HG03095 (cell line): ENCODE data around the gene PARP15.
A peak's percentile ranks its signal among the peaks of the same experiment; 100 is the strongest.
"Not testable (repeated sequence)": the region's sequence is repeated elsewhere in the genome, so short reads cannot be mapped to it uniquely, and the experiment has no call there.

Source experiments
- ATAC-seq: cut with Tn5 transposase; IDR thresholded peaks from one replicate; pipeline ENCODE4 v1.9.1; 2021; ENCODE audit warnings: moderate library complexity; ENCODE audit not compliant: unreplicated experiment

PARP15 gene

GRCh38 chr3:122662505-122662904 is 85.1 kb downstream of the PARP15 start:
- ATAC-seq: no peak

- ATAC-seq: no peak
These were observed 87.9 kb downstream of the PARP15 start for GRCh38 chr3:122665226-122665786.

GRCh38 chr3:122665881-122666280 is 88.4 kb downstream of the PARP15 start:
- ATAC-seq: no peak

- ATAC-seq: peak; percentile 60
These were observed 91.7 kb downstream of the PARP15 start for GRCh38 chr3:122668930-122669730.

- no peak for ATAC-seq
These were observed 94.1 kb downstream of the PARP15 start for GRCh38 chr3:122671553-122671952.

- ATAC-seq: no peak
These were observed 96.9 kb downstream of the PARP15 start for GRCh38 chr3:122674339-122674738.

- ATAC-seq: no peak
These were observed 99.3 kb downstream of the PARP15 start for GRCh38 chr3:122676759-122677158.

- ATAC-seq: no peak
These were observed 99.8 kb downstream of the PARP15 start for GRCh38 chr3:122677216-122677615.

- ATAC-seq: no peak
These were observed 101.1 kb downstream of the PARP15 start for GRCh38 chr3:122678506-122678905.

- no peak for ATAC-seq
These were observed 101.8 kb downstream of the PARP15 start for GRCh38 chr3:122679085-122679881.

GRCh38 chr3:122679882-122680474 is 102.5 kb downstream of the PARP15 start:
- no peak for ATAC-seq

GRCh38 chr3:122680475-122681283 is 103.2 kb downstream of the PARP15 start, which contains the start of gene PARP14:
Gene PARP14, plus strand, starts transcription at chr3:122680839. Its CDS starts 45 bp downstream, at chr3:122680884.
- peak; percentile 36 for ATAC-seq

- ATAC-seq: no peak
These were observed 104.0 kb downstream of the PARP15 start for GRCh38 chr3:122681284-122681973.

- ATAC-seq: no peak
These were observed 104.5 kb downstream of the PARP15 start for GRCh38 chr3:122681974-122682409.

GRCh38 chr3:122682778-122683411 is 105.4 kb downstream of the PARP15 start:
- not testable (repeated sequence) for ATAC-seq

- no peak for ATAC-seq
These were observed 109.8 kb downstream of the PARP15 start for GRCh38 chr3:122687298-122687697.
